Lung microvascular endothelial cell (primary cell): Measurements from ENCODE around the gene SLC66A1. TPM values are rescaled to one million over a fixed set of nuclear protein-coding genes. Genes with fewer than 3 reads are reported as not detected.
A peak's percentile ranks its signal among the peaks of the same experiment; 100 is the strongest.
"Not testable (repeated sequence)": the region's sequence is repeated elsewhere in the genome, so short reads cannot be mapped to it uniquely, and the experiment has no call there.

ENCODE experiments used
- DNase-seq, 2 donors: peaks; one replicate each; pipeline versions ENCODE4 v3.0.0 to v3.0.0-alpha.2; 2010; ENCODE audit warnings: low read depth in 2 of 2
- total RNA-seq: library from RNA; depleted of rRNA; stranded (reverse); fragments of >200 nt; gene quantifications from 2 replicates; pipeline ENCODE4 v1.2.1, GENCODE V29; 2014

The SLC66A1 gene
- total RNA-seq, 1 donor from 2014 or later = 12.3 TPM

- not testable (repeated sequence) for DNase-seq
These were observed 8.0 kb upstream of the SLC66A1 start for GRCh38 chr1:19304081-19304480.

DNA sequence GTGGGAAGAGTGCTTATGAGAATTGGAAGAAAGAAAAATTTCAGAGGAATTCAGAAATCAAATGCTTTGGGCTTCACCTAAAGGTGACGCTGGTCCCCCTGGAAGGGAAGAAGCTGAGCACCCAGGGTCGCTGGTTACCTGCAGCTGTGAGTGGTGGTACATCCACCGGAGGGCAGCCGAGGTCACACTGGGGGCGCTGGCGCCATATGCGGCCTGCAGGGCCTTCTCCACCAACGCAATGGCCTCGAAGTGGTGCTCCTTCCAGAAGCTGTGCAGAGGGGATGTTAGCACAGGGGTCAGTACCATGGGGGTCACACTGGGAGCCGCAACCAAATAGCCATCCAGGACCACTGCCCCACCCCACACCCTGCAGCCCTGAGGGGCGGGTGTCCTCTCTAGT is 6.2 kb upstream of the SLC66A1 start:
- no peak for DNase-seq

- no peak for DNase-seq
These were observed 5.2 kb upstream of the SLC66A1 start for GRCh38 chr1:19306941-19307340.

DNA sequence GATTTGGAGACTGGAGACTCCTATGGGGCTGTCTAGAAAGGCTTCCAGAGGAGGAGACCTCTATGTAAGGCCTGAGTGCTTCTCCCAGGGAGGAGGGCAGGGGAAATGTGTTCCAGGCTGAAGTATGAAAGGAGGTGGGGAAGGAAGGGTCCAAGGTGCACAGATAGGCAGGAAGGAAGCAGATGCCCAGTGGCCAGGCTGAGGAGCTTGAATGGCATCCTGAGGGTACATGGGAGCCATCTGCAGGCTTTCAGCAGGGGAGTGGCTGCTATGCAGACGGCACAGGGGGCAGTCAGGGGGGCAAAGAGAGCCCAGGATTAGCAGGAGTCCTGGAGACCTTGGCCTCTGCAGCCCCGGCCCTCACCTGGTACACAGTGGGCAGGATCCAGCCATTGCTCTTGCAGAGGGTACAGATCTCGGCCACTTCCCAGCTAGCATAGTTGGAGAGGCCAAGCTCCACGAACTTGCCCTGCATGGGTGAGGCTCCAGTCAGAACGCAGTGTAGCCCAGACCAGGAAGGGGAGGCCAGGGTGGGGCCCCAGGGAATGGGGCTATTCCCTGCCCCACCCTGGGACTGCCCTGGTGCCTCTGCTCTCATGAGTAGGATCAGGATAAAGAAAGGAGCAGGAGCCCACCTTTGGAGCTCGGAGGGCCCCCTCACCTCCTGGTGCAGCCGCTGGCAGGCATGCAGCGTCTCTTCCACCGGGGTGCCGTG is 4.2 kb upstream of the SLC66A1 start:
- no peak for DNase-seq

DNA sequence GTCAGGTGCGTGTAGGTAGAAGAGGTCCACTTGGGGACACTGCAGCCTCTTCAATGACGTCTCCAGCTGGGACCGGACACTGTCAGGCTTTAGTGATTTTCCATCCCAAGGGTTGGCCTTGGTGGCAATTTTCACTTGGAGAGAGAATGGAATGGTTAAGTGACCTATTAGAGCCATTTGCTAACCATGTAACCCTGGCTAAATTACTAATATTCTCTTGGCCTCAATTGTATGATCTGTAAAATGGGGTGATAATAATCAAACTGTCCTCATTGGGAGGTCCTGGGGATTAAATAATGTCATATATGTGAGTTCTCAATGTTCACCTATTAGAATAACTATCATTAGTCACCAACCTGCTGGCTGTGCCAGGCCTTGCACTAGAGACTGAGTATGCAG is 3.6 kb upstream of the SLC66A1 start:
- DNase-seq = no peak

DNA sequence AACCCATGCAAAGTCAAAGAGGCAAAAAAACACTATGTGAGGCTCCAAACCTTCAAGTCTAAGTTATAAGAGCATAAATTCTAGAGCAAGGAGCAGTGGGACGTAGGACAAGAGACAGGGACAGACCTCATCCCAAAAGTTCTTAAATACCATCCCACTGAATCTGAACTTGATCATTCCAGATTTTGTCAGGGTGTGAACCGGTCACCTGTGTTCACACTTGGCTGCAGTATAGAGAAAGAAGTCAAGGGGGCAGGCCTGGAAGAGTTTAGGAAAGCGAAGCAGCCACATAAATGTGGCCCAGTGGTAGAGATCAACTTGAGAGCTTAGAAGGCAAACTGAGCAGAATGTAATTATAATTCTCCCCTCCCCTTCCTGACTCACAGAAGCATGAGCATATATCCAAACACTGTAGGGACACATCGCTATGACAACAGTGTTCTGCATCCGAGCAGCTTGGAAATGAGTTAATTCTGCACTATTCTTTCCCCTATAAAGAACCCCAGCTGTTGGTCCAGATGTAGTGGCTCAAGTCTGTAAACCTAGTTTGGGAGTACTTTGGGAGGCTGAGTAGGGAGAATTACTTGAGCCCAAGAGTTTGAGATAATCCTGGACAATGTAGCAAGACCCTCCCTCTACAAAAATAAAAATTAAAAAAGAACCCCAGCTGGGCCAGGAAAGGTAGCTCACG is 2.9 kb upstream of the SLC66A1 start:
- DNase-seq = peak; percentile 40 to 69

- no peak for DNase-seq
These were observed 2.1 kb upstream of the SLC66A1 start for GRCh38 chr1:19310061-19310460.

DNA sequence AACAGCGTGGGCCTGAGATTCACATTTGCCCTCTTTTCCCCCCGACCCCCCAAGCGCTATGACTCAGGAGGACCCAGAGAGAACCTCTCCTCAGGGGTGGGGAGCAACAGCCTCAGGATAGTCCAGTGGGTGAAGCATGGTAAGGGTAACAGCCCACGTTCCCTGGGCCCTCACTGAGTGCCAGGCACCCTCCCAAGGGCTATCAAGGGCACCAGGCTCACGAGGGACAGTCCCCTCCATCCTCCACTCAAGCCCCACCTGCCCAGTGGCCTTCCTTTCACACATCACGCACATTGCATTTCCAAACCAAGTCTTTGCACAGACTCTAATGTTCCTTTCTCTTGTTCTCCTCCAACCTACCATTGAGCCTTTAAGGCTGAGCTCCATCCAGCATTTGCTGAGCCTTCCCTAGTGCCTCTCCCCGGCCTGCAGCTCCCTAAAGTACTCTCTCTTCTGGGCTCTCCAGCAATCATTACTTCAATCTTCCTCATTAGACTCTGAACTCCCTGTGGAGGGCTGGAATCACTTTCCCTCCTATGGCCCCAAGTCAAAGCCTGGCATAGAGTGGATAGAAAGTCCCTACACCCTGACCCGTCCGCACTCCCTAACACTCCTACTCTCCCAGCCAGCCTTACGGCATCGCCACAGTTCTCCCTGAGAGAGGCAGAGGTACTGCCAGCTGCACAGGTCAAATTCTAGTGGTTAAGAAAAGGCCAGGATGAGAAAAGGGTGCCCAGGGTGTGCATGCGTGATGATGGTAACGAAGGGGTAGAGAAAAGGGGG is 1.2 kb upstream of the SLC66A1 start:
- no peak for DNase-seq

- no peak for DNase-seq
These were observed 609 bp upstream of the SLC66A1 start for GRCh38 chr1:19311503-19311930.

DNA sequence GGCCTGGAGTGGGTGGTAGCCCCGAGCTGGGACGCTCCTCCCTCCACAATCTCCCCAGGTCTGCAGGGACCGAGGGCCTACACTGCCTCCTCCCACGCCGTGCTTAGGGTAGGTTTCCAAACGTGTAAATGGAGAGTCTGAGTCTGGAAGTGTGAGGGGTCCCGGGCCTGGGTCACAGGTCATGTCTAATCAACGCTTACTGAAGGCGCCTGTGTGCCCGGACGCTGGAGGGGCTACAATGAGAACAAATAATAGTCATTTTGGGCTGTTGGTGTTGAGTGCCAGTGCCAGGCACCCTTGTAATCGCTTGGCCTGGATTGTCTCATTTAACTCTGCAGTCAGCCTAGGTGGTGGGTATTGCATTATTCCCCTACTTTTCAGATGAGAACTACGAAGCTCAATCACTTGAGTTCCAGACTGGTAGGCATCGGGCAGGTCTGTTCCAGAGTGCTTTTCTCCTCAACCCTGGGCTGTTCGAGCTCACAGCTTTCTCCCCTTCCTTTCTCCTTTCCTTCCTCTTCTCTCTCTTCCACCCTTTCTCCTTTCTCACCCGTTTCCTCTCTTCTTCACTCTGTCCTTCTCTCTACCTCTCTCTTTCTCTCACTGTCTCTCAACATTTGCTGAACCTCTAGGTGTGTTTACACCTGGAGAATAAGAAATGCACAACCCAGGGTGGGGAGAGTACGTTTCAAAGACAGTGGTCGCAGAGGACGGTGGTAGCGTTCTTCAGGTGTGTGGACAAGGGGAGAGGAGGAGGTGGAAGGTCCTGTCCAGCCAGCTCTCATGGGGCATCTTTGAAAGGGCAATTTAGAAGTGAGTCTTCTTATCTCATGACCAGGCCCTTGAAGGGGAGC is 883 bp downstream of the SLC66A1 start:
- no peak for DNase-seq

DNA sequence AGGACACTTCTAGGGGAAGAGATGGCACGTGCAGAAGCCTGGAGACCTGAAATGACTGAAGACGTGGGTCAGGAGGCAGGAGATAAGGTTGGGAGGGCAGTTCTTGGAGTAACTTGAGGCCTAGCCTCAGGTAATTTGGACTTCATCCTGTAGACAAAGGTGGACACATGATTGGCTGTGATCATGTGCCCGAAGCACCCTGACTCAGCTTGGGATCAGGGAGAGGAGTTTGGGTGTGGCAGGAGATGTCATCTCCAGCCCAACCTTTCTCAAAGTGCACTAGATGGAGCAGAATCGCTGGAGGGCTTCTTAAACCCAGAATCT is 1.5 kb downstream of the SLC66A1 start:
- DNase-seq = no peak

DNA sequence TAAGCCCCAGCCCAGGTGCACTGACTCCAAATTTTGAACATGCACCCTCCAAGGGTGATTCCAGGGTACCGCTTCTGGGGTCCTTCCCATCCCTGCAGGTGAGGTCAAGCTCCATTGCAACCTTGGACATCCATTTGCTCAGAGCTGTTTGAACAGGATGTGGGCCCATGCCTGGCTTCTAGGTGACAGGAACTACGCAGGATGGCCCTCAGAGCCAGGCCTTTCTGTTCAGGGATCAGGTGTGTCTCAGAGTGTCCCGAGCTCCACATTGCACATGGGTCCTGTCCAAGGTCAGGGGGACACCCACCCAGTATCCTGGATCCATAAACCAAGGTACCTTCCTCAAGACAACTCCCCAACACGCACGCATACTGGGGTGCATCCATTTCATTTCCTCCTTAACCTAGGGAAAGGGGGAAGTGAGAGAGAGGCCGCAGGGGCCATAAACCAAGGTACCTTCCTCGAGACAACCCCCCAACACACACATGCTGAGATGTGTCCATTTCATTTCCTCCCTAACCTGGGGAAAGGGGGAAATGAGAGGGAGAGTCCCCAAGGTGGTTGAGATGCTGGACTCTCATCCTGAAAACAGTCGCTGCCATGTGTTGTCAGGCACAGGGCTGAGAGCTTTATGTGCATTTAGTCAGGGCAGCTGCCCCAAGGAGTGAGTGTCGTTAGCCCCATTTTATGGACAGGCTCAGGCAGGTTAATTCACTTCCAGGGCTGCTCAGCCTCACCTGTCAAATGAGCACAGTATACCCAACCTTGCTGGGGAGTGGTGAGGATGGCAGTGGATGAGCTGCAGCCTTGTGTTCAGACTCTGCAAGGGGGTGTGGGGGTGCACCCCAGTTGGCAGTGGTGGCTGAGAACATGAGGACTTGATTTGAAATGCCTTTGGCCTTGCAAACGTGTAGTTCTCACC is 2.1 kb downstream of the SLC66A1 start:
- DNase-seq = no peak

DNA sequence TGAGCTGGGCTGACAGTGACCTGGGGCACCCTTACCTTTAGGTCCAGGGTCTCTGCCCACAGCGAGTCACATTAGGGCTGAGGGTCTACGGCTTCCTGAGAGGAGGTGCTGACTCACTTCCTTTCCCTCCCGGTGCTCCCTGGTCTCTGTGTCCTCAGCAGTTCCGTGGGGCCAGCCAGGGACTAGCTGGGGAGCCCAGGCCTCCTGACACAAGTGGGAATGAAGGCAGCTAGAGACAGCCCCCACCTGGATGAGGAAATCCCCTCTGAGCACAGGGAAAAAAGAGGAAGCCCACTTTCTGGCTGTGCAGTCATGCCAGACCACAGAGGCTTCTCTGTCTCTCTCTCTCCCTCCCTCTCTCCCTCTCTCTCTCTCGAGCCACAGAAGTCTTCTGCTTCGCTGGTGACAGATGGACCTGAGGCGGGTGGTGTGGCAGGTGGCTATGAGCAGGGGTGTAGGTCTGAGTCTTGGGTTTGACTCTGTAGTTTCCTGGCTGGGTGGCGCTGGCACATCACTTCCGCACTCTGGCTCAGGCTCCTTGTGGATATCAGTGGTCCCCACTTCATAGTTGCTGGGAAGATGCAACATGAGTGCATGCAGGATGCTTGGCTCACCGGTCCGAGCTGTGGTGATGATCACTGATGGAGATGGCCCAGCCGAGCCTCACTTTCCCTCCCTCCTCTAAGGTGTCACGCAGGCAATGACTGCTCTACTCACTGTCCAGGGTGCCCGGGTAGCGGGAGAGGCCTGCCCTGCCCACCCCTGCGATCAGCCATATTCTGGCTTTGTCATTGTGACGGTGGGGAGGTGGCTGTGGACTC is 3.5 kb downstream of the SLC66A1 start:
- DNase-seq = peak; percentile 53 to 70

GRCh38 chr1:19317126-19317910 is 5.2 kb downstream of the SLC66A1 start:
- DNase-seq = no peak

GRCh38 chr1:19319196-19319595 is 7.1 kb downstream of the SLC66A1 start:
- no peak for DNase-seq

- DNase-seq = no peak
These were observed 8.9 kb downstream of the SLC66A1 start for GRCh38 chr1:19321071-19321470.

DNA sequence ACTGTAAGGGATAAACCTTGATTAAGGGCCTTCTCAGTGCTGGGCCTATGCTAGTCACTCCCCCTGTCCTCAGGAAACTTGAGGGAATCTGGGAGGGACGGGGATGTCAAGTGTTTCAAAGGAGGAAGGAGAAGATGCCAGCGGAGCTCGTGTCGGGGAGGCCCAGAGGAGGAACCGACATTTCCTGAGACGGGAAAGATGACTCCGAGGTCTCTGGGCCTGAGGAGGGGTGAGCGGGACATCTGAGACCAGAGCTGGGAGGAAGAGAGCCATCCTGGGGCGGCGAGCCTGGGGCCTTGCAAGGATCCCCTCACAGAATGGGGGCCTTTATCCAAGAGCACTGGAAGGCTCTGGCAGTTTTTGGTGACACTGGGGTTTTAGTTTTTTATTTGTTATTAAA is 10.4 kb downstream of the SLC66A1 start:
- DNase-seq = peak in 1 of 2 donors; percentile 54

DNA sequence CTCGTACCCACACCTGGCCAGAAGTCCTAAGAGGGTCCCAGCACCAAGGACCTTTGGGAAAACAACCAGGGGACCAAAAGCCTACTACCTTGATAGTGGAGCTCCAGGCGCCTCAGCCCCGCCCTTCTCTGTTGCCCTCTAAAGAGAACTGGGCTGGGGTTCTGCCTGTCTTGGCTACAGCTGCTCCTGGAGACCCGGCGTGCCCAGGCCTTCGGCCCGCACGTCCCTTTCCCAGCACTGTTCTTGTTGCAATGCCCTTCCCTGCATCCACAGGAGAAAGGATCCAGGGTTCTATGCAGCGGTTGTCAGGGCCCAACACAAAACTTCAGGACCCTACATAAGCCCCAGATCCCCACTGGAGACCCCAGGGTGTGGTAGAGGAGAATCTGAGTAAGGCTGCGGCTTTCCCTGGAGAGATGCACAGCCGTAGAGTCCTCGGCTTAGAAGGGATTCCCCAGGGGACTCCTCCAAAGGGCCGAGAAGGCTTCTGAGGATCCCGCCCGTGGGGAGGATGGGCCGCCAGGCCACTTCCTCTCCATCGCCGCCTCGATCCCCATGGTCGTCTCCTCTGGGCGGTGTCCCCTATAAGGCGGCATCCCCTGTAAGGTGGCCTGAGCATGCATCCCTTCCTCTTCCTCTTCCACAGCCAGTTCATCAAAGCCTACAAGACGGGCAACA is 12.0 kb downstream of the SLC66A1 start:
- DNase-seq = no peak
